HG03097 (cell line): ENCODE results near the gene PROP1.
A peak's percentile ranks its signal among the peaks of the same experiment; 100 is the strongest.
"Not testable (repeated sequence)": the region's sequence is repeated elsewhere in the genome, so short reads cannot be mapped to it uniquely, and the experiment has no call there.

ENCODE experiments used
- ATAC-seq: cut with Tn5 transposase; IDR thresholded peaks from one replicate; pipeline ENCODE4 v1.9.1; 2021; ENCODE audit not compliant: unreplicated experiment, low FRiP score

PROP1 gene

DNA sequence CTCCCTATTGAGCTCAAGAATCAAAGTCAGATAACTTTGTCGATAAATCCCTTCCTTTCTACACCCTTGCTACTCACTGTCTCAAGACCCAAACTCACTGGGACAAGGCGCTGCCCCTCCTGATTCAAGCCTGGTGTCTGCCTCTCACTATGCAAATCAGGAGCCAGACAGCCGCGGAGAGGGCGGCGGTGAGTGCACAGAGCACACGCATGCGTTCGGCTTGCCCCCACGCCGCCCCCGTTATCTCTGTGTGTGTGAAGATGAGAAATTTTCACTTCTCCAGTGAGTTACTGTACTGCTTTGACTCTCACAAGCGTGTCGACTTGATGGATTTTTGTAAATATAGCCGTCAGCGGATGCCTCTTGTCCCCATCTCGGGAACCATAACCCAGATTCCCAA lies 47.0 kb downstream of the PROP1 start:
- ATAC-seq = not testable (repeated sequence)

DNA sequence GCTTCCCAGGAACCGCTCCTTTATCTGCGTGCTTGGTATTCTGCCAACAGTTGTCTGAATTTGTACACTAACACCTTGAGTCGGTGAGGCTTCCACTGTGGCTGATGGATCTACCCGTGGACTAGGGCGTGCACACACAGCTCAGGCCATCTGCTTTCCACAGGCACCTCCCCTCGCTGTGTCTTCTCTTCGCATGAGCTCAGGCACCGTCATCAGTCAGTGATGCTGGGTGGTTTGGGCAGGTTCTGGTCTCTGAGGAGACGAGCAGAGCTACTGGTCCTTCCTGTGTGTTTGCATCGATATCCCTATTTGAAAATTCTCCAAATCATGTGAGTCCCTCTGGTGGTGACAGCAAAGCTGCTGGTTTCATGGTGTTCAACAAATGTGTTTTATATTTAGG lies 48.1 kb downstream of the PROP1 start:
- ATAC-seq = not testable (repeated sequence)

DNA sequence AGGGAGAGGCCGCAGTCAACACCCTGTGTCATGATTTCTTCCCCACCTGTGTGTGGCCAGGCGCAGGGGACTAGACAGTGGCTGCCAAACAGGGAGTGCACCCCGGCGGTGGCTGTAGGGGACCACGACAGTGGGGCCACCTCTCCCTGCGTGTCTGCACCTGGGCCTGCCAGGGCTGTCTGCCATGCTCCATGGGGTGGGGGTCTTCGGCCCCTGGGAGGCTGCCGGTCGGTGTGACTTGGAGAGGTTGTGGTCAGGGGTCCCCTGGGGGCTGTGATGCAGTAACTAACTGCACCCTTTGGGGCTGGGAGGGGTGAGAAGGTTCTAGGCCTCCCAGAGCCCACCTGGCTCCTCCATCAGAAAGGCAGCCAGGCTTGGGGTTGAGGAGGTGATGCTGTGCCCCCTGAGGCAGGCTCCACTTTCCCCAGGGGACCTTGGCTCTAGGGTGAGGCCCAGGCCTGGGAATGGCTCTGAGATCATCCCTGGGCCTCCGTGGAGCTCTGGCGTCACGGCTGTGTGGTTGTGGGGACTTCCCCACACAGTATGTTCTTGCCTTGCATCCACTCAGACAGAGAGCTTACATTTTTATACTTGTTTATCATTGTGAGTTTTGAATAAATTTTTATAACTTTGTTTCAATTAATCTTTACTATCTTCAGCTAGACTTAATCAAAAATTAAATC lies 50.3 kb downstream of the PROP1 start:
- not testable (repeated sequence) for ATAC-seq

DNA sequence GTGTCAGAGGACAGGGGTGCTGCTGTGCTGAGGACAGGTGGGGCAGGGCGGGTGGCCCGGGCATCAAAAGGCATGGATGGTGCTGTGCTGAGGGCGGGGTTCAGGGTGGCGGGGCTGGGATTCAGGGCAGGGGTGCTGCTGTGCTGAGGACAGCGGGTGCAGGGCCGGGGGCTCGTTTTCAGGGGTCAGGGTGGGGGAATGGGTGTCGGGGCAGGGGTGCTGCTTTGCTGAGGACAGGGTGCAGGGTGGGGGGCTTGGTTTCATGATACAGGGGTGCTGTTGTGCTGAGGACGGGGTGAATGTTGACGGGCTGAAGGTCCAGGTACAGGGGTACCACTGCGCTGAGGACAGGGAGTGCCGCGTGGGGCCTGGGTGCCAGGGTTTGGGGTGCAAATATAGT lies 50.9 kb downstream of the PROP1 start:
- not testable (repeated sequence) for ATAC-seq

DNA sequence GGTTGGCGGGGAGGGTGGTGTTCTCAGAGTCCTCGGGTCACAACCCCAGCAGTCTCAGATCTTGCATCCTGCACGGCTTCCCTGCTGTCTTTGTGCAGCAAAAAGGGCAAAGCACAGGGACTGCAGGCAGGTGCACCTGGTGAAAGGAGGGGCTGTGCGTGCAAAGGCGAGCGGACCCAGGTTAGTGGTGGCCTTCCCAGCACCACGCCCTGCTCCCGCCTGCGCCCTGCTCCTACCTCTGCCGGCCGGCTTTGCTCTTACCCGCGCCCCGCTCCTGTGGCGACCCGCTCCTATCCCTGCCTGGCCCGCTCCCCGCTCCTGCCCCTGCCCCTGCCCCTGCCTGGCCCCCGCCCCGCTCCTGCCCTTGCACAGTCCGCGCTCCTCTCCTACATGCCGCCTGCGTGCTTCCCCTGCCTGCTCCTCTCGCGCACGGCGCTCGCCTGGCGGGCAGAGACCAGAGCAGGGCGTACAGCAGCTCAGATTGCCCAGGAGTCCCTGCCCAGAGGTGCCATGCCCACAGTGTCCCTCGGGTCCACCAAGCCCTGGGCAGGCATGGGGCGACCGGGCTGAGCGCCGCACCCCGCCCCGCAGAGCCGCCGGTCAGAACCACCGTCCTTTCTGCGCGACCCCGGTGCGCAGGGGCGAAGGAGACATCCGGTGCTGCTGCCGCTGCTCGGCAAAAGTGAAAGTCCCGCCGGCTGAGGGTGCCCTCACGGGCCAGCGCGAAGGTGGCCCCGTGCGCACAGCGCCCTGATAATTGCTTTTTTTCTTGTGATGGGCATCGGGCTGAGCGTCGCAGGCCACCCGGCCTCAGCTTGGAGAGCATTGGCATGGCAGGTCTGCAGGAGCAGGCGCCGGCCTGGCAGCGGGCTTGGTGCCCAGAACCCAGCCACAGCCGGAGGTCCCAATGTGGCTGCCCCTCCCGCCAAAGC lies 52.0 kb downstream of the PROP1 start:
- ATAC-seq = peak; percentile 65

DNA sequence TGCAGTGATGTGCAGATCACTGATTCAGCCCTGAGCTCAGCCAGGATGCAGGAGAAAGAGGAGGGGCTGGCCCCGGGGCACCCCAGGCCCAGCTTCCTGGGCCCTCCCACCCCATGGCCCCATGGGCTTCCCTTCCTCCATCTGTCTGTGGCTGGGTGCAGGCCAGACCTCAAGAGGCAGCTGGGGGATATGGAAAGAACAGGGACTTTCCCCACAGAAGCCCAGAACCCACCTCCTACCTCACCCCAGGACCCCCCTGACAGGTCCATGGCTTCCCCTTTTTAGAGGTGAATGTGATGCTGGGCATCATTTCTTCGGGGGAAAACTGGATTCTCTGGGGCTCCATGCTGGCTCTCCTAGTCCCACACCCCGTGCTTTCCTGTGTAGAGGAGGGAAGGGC lies 53.1 kb downstream of the PROP1 start:
- not testable (repeated sequence) for ATAC-seq
